Measurements from ENCODE around the gene PIAS2. TPM values are rescaled to one million over a fixed set of nuclear protein-coding genes. Genes with fewer than 3 reads are reported as not detected.
A peak's percentile ranks its signal among the peaks of the same experiment; 100 is the strongest.
"Not testable (repeated sequence)": the region's sequence is repeated elsewhere in the genome, so short reads cannot be mapped to it uniquely, and the experiment has no call there.

Gene PIAS2
- 10 to 100 TPM; 34.4 to 34.6 TPM for total RNA-seq

- H3K9me3 Mint-ChIP-seq = no peaks in the 10 kb centered on the region
- peak within 1 kb of the TSS; percentile 92 for H3K4me3 Mint-ChIP-seq
- no peaks in the 10 kb centered on the region for H3K27me3 Mint-ChIP-seq
- H3K36me3 Mint-ChIP-seq = no peaks in the 10 kb centered on the region
- peaks cover 28% of the 10 kb centered on the region for H3K4me1 Mint-ChIP-seq
- peak within 1 kb of the TSS; percentile 76 for H3K27ac Mint-ChIP-seq
- DNase-seq = peak; percentile 84
- POLR2A ChIA-PET = interaction anchor here (0.7 to 1.4 kb wide), 5 partner anchors 15 to 260 kb away, joined by 3 to 5 read pairs (median 3); no protein-coding TSS in a partner anchor
- ATAC-seq (ENCODE audit: low read depth) = peak; percentile 87
These were observed at the start of gene PIAS2, which contains the start of gene KATNAL2 for GRCh38 chr18:46917108-46917802. PIAS2 (minus strand) TSS chr18:46917507; CDS start chr18:46917345, 162 bp downstream. KATNAL2 (plus strand) TSS chr18:46917602; CDS start chr18:46946873, 29,271 bp downstream.

- ATAC-seq (ENCODE audit: low read depth); H3K27me3 Mint-ChIP-seq; H3K9me3 Mint-ChIP-seq; H3K36me3 Mint-ChIP-seq; H3K4me3 Mint-ChIP-seq; H3K4me1 Mint-ChIP-seq; DNase-seq; H3K27ac Mint-ChIP-seq; POLR2A ChIA-PET: not testable (repeated sequence)
These were observed 49.0 kb upstream of the PIAS2 start for GRCh38 chr18:46966266-46966665.

- POLR2A ChIA-PET, H3K4me3 Mint-ChIP-seq, H3K9me3 Mint-ChIP-seq, H3K36me3 Mint-ChIP-seq, H3K4me1 Mint-ChIP-seq, H3K27me3 Mint-ChIP-seq, H3K27ac Mint-ChIP-seq, DNase-seq: not testable (repeated sequence)
- ATAC-seq (ENCODE audit: low read depth) = peak; percentile 30
These were observed 47.4 kb upstream of the PIAS2 start for GRCh38 chr18:46964579-46965293.

GRCh38 chr18:46963656-46964578, 46.6 kb upstream of the PIAS2 start:
- H3K36me3 Mint-ChIP-seq; DNase-seq; ATAC-seq (ENCODE audit: low read depth); H3K27ac Mint-ChIP-seq; POLR2A ChIA-PET; H3K27me3 Mint-ChIP-seq; H3K4me1 Mint-ChIP-seq; H3K4me3 Mint-ChIP-seq; H3K9me3 Mint-ChIP-seq: not testable (repeated sequence)

GRCh38 chr18:46958209-46958608, 40.9 kb upstream of the PIAS2 start:
- no peaks in the 10 kb centered on the region for H3K36me3 Mint-ChIP-seq
- H3K4me1 Mint-ChIP-seq = no peaks in the 10 kb centered on the region
- POLR2A ChIA-PET = no interaction called here
- DNase-seq = no peak
- H3K4me3 Mint-ChIP-seq = no peak overlapping the region
- H3K27me3 Mint-ChIP-seq = no peaks in the 10 kb centered on the region
- H3K27ac Mint-ChIP-seq = no peak overlapping the region
- no peak for ATAC-seq (ENCODE audit: low read depth)
- no peaks in the 10 kb centered on the region for H3K9me3 Mint-ChIP-seq

- H3K4me3 Mint-ChIP-seq = no peak overlapping the region
- peaks cover 1% of the 10 kb centered on the region for H3K4me1 Mint-ChIP-seq
- ATAC-seq (ENCODE audit: low read depth) (no peak), DNase-seq (no peak)
- no peaks in the 10 kb centered on the region for H3K36me3 Mint-ChIP-seq
- POLR2A ChIA-PET = no interaction called here
- no peak overlapping the region for H3K27ac Mint-ChIP-seq
- peaks cover 9% of the 10 kb centered on the region for H3K27me3 Mint-ChIP-seq
- H3K9me3 Mint-ChIP-seq = no peaks in the 10 kb centered on the region
These were observed 35.9 kb upstream of the PIAS2 start for GRCh38 chr18:46953195-46953594.

- Mint-ChIP-seq H3K27me3 (peaks cover 9% of the 10 kb centered on the region), H3K27ac (no peak overlapping the region), H3K9me3 (no peaks in the 10 kb centered on the region), H3K4me3 (no peak overlapping the region), H3K4me1 (peaks cover 1% of the 10 kb centered on the region), H3K36me3 (no peaks in the 10 kb centered on the region)
- DNase-seq (no peak), ATAC-seq (ENCODE audit: low read depth) (no peak)
- POLR2A ChIA-PET = no interaction called here
These were observed 32.9 kb upstream of the PIAS2 start for GRCh38 chr18:46950064-46950656.

GRCh38 chr18:46946656-46947282, 29.5 kb upstream of the PIAS2 start:
- POLR2A ChIA-PET = interaction anchor here (2.2 kb wide), 1 partner anchor 29 kb away, joined by 5 read pairs; the partner anchor contains the start of genes KATNAL2 and PIAS2
- H3K27me3 Mint-ChIP-seq = peaks cover 14% of the 10 kb centered on the region

GRCh38 chr18:46942646-46943045, 25.3 kb upstream of the PIAS2 start:
- no peaks in the 10 kb centered on the region for H3K4me1 Mint-ChIP-seq
- H3K9me3 Mint-ChIP-seq = no peaks in the 10 kb centered on the region
- no peaks in the 10 kb centered on the region for H3K36me3 Mint-ChIP-seq
- no peak overlapping the region for H3K27ac Mint-ChIP-seq
- no peak overlapping the region for H3K4me3 Mint-ChIP-seq
- no peak for DNase-seq
- no peak for ATAC-seq (ENCODE audit: low read depth)
- POLR2A ChIA-PET = no interaction called here
- H3K27me3 Mint-ChIP-seq = peaks cover 6% of the 10 kb centered on the region

More at GRCh38 chr18:46946656-46947282, 29.5 kb upstream of the PIAS2 start:
- Mint-ChIP-seq H3K27ac (no peak overlapping the region), H3K36me3 (no peaks in the 10 kb centered on the region), H3K4me1 (no peaks in the 10 kb centered on the region), H3K9me3 (no peaks in the 10 kb centered on the region), H3K4me3 (no peak overlapping the region)
- ATAC-seq (ENCODE audit: low read depth) (peak; percentile 97), DNase-seq (peak; percentile 67)

- Mint-ChIP-seq H3K27ac (no peak overlapping the region), H3K4me3 (no peak overlapping the region), H3K4me1 (no peaks in the 10 kb centered on the region), H3K27me3 (peaks cover 10% of the 10 kb centered on the region), H3K9me3 (no peaks in the 10 kb centered on the region), H3K36me3 (no peaks in the 10 kb centered on the region)
- ATAC-seq (ENCODE audit: low read depth) (no peak), DNase-seq (no peak)
- POLR2A ChIA-PET = no interaction called here
These were observed 22.8 kb upstream of the PIAS2 start for GRCh38 chr18:46939998-46940571.

- H3K4me3 Mint-ChIP-seq = no peak overlapping the region
- peaks cover 10% of the 10 kb centered on the region for H3K27me3 Mint-ChIP-seq
- no peak overlapping the region for H3K27ac Mint-ChIP-seq
- ATAC-seq (ENCODE audit: low read depth) (no peak), DNase-seq (no peak)
- H3K4me1 Mint-ChIP-seq = no peaks in the 10 kb centered on the region
- H3K36me3 Mint-ChIP-seq = no peaks in the 10 kb centered on the region
- H3K9me3 Mint-ChIP-seq = no peaks in the 10 kb centered on the region
- POLR2A ChIA-PET = no interaction called here
These were observed 22.1 kb upstream of the PIAS2 start for GRCh38 chr18:46939337-46939963.

- Mint-ChIP-seq H3K36me3 (no peaks in the 10 kb centered on the region), H3K27ac (no peak overlapping the region), H3K27me3 (no peaks in the 10 kb centered on the region), H3K9me3 (peaks cover 3% of the 10 kb centered on the region), H3K4me3 (no peak overlapping the region), H3K4me1 (peaks cover 15% of the 10 kb centered on the region)
- DNase-seq (no peak), ATAC-seq (ENCODE audit: low read depth) (no peak)
- POLR2A ChIA-PET = no interaction called here
These were observed 3.3 kb upstream of the PIAS2 start for GRCh38 chr18:46920653-46921052.
